HEK293 (cell line): ENCODE measurements around the gene RASSF5.

Experiments
- TRIM28 ChIP-seq: IDR thresholded peaks from 2 replicates; pipeline ENCODE4 v1.6.1; 2011; ENCODE audit warnings: low read length, control low read depth, borderline replicate concordance
- ZBTB21 ChIP-seq: fragments of 450-650 bp; formaldehyde crosslinking; IDR thresholded peaks from 2 replicates; pipeline ENCODE4 v1.5.1; 2017; ENCODE audit warnings: missing biosample characterization, missing genetic modification characterization
- ZIC2 ChIP-seq: fragments of 450-650 bp; formaldehyde crosslinking; IDR thresholded peaks from 2 replicates; pipeline ENCODE4 v1.5.1; 2016; ENCODE audit warnings: missing biosample characterization, missing genetic modification characterization
- ZNF404 ChIP-seq: fragments of 450-650 bp; formaldehyde crosslinking; IDR thresholded peaks from 2 replicates; pipeline ENCODE4 v1.5.1; 2017; ENCODE audit warnings: missing biosample characterization, missing genetic modification characterization
- TF ChIP-seq, protein P1 (sequence below): sonication (generic); formaldehyde crosslinking; IDR thresholded peaks from 2 replicates; pipeline ENCODE4 v1.8.1; 2022; ENCODE audit warnings: mild to moderate bottlenecking, moderate library complexity, missing genetic modification reagents
- TF ChIP-seq, protein P2 (sequence below): fragments of 450-650 bp; formaldehyde crosslinking; IDR thresholded peaks from 2 replicates; pipeline ENCODE4 v1.5.1; 2016; ENCODE audit warnings: missing biosample characterization, missing genetic modification characterization, low read depth
- TF ChIP-seq, protein P3 (sequence below): fragments of 450-650 bp; formaldehyde crosslinking; IDR thresholded peaks from 2 replicates; pipeline ENCODE4 v1.5.1; 2016; ENCODE audit warnings: missing biosample characterization, missing genetic modification characterization
- TF ChIP-seq, protein P4 (sequence below): fragments of 450-650 bp; formaldehyde crosslinking; conservative IDR thresholded peaks from 2 replicates; pipeline ENCODE4 v1.5.1; 2016; ENCODE audit warnings: low read depth, missing biosample characterization, missing genetic modification characterization
- TF ChIP-seq, protein P5 (sequence below): fragments of 450-650 bp; formaldehyde crosslinking; IDR thresholded peaks from 2 replicates; pipeline ENCODE4 v1.5.1; 2016; ENCODE audit warnings: missing biosample characterization, missing genetic modification characterization

DNA sequence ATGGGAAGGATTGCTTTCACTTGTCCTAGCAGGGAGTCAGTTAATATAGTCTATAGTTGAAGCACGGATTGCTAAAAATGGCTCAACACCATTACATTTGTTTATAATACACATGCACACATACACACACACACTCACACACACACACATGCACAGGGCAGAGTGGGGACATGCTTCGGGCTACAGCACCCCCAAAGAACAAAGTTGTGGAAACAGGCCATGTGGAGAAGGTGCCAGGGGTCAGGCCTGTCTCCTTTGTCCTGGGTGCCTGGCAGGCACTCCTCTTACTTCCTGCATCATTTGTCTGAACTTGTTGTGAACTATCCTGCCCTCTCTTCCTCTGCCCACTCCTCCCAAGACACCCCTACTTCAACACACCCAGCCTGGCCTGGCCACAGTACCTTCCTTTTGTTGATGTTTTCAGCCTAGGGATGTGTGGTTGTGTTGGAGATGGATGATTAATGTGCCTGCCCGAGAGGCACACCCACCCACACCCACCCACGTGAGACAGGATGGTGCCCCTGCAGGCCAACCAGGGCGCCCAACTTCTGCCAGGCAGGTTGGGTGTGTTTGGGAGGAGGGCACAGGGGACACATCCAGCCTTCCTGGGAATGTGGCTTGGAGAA, 17.5 kb downstream of the RASSF5 start:
- TF ChIP-seq, protein P1, sequence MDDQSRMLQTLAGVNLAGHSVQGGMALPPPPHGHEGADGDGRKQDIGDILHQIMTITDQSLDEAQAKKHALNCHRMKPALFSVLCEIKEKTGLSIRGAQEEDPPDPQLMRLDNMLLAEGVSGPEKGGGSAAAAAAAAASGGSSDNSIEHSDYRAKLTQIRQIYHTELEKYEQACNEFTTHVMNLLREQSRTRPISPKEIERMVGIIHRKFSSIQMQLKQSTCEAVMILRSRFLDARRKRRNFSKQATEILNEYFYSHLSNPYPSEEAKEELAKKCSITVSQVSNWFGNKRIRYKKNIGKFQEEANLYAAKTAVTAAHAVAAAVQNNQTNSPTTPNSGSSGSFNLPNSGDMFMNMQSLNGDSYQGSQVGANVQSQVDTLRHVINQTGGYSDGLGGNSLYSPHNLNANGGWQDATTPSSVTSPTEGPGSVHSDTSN (CRISPR knock-in tag): no peak
- TF ChIP-seq, protein P2, sequence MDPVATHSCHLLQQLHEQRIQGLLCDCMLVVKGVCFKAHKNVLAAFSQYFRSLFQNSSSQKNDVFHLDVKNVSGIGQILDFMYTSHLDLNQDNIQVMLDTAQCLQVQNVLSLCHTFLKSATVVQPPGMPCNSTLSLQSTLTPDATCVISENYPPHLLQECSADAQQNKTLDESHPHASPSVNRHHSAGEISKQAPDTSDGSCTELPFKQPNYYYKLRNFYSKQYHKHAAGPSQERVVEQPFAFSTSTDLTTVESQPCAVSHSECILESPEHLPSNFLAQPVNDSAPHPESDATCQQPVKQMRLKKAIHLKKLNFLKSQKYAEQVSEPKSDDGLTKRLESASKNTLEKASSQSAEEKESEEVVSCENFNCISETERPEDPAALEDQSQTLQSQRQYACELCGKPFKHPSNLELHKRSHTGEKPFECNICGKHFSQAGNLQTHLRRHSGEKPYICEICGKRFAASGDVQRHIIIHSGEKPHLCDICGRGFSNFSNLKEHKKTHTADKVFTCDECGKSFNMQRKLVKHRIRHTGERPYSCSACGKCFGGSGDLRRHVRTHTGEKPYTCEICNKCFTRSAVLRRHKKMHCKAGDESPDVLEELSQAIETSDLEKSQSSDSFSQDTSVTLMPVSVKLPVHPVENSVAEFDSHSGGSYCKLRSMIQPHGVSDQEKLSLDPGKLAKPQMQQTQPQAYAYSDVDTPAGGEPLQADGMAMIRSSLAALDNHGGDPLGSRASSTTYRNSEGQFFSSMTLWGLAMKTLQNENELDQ (tag by site-specific recombination): no peak
- TF ChIP-seq, protein P3, sequence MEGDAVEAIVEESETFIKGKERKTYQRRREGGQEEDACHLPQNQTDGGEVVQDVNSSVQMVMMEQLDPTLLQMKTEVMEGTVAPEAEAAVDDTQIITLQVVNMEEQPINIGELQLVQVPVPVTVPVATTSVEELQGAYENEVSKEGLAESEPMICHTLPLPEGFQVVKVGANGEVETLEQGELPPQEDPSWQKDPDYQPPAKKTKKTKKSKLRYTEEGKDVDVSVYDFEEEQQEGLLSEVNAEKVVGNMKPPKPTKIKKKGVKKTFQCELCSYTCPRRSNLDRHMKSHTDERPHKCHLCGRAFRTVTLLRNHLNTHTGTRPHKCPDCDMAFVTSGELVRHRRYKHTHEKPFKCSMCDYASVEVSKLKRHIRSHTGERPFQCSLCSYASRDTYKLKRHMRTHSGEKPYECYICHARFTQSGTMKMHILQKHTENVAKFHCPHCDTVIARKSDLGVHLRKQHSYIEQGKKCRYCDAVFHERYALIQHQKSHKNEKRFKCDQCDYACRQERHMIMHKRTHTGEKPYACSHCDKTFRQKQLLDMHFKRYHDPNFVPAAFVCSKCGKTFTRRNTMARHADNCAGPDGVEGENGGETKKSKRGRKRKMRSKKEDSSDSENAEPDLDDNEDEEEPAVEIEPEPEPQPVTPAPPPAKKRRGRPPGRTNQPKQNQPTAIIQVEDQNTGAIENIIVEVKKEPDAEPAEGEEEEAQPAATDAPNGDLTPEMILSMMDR (tag by site-specific recombination): no peak
- TF ChIP-seq ZIC2 (tag by site-specific recombination) (no peak), TRIM28 (no peak), ZNF404 (tag by site-specific recombination) (no peak), ZBTB21 (tag by site-specific recombination) (no peak)
- TF ChIP-seq, protein P4, sequence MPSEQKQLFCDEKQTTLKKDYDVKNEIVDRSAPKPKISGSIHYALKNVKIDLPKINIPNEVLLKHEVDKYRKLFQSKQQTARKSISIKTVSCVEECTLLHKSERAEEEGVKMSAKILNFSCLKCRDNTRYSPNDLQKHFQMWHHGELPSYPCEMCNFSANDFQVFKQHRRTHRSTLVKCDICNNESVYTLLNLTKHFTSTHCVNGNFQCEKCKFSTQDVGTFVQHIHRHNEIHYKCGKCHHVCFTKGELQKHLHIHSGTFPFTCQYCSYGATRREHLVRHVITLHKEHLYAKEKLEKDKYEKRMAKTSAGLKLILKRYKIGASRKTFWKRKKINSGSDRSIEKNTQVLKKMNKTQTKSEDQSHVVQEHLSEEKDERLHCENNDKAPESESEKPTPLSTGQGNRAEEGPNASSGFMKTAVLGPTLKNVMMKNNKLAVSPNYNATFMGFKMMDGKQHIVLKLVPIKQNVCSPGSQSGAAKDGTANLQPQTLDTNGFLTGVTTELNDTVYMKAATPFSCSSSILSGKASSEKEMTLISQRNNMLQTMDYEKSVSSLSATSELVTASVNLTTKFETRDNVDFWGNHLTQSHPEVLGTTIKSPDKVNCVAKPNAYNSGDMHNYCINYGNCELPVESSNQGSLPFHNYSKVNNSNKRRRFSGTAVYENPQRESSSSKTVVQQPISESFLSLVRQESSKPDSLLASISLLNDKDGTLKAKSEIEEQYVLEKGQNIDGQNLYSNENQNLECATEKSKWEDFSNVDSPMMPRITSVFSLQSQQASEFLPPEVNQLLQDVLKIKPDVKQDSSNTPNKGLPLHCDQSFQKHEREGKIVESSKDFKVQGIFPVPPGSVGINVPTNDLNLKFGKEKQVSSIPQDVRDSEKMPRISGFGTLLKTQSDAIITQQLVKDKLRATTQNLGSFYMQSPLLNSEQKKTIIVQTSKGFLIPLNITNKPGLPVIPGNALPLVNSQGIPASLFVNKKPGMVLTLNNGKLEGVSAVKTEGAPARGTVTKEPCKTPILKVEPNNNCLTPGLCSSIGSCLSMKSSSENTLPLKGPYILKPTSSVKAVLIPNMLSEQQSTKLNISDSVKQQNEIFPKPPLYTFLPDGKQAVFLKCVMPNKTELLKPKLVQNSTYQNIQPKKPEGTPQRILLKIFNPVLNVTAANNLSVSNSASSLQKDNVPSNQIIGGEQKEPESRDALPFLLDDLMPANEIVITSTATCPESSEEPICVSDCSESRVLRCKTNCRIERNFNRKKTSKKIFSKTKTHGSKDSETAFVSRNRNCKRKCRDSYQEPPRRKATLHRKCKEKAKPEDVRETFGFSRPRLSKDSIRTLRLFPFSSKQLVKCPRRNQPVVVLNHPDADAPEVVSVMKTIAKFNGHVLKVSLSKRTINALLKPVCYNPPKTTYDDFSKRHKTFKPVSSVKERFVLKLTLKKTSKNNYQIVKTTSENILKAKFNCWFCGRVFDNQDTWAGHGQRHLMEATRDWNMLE (tag by site-specific recombination): no peak
- TF ChIP-seq, protein P5, sequence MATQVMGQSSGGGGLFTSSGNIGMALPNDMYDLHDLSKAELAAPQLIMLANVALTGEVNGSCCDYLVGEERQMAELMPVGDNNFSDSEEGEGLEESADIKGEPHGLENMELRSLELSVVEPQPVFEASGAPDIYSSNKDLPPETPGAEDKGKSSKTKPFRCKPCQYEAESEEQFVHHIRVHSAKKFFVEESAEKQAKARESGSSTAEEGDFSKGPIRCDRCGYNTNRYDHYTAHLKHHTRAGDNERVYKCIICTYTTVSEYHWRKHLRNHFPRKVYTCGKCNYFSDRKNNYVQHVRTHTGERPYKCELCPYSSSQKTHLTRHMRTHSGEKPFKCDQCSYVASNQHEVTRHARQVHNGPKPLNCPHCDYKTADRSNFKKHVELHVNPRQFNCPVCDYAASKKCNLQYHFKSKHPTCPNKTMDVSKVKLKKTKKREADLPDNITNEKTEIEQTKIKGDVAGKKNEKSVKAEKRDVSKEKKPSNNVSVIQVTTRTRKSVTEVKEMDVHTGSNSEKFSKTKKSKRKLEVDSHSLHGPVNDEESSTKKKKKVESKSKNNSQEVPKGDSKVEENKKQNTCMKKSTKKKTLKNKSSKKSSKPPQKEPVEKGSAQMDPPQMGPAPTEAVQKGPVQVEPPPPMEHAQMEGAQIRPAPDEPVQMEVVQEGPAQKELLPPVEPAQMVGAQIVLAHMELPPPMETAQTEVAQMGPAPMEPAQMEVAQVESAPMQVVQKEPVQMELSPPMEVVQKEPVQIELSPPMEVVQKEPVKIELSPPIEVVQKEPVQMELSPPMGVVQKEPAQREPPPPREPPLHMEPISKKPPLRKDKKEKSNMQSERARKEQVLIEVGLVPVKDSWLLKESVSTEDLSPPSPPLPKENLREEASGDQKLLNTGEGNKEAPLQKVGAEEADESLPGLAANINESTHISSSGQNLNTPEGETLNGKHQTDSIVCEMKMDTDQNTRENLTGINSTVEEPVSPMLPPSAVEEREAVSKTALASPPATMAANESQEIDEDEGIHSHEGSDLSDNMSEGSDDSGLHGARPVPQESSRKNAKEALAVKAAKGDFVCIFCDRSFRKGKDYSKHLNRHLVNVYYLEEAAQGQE (tag by site-specific recombination): no peak
